Activated CD8-positive, alpha-beta T cell treated with anti-CD3 and anti-CD28 coated beads for 36 hours (primary cell): ENCODE measurements around the gene NOL3. TPM values are rescaled to one million over a fixed set of nuclear protein-coding genes. Genes with fewer than 3 reads are reported as not detected.
A peak's percentile ranks its signal among the peaks of the same experiment; 100 is the strongest.

Experiments used
- ATAC-seq: fragments of 200-7000 bp; cut with Tn5 transposase; one replicate; pipeline ENCODE4 v1.10.0; 2021; ENCODE audit warnings: mild to moderate bottlenecking, moderate library complexity
- CTCF ChIA-PET: fragments of 350-600 bp; sonication (Branson Sonifier 250); formaldehyde crosslinking; loops from one replicate; lab custom pipeline; 2021; ENCODE audit warnings: antibody characterized with exemption; lab: Charles Lee
- POLR2A ChIA-PET: fragments of 350-600 bp; sonication (Branson Sonifier 250); formaldehyde crosslinking; loops from one replicate; lab custom pipeline; 2021; ENCODE audit warnings: antibody characterized with exemption; lab: Charles Lee
- DNase-seq: peaks from one replicate; pipeline ENCODE4 v3.0.0-alpha.2; 2020
- H3K27ac Mint-ChIP-seq: one replicate; pipeline ENCODE4 v1.8.0; 2021; ENCODE audit warnings: mild to moderate bottlenecking, mixed read lengths
- H3K27me3 Mint-ChIP-seq: one replicate; pipeline ENCODE4 v1.8.0; 2021; ENCODE audit warnings: mixed read lengths
- H3K36me3 Mint-ChIP-seq: one replicate; pipeline ENCODE4 v1.8.0; 2021; ENCODE audit warnings: low read depth, mixed read lengths
- H3K4me1 Mint-ChIP-seq: one replicate; pipeline ENCODE4 v1.8.0; 2021; ENCODE audit warnings: low read depth, mixed read lengths
- H3K4me3 Mint-ChIP-seq: one replicate; pipeline ENCODE4 v1.8.0; 2021; ENCODE audit warnings: mild to moderate bottlenecking, moderate library complexity, mixed read lengths
- H3K9me3 Mint-ChIP-seq: one replicate; pipeline ENCODE4 v1.8.0; 2021; ENCODE audit warnings: mixed read lengths
- intact Hi-C: fragments of 100-400 bp; cut with micrococcal nuclease; formaldehyde crosslinking; loops from one replicate; pipeline ENCODE4 v1.10.0; 2022
- total RNA-seq, 2 experiments: library from RNA; stranded (reverse); gene quantifications; one replicate each; pipeline ENCODE4 v1.2.3, GENCODE V29; 2021
- TF ChIP-seq, protein P1 (sequence below): fragments of 200-600 bp; IDR thresholded peaks from one replicate; pipeline ENCODE4 v1.8.0; 2022; ENCODE audit warnings: antibody characterized with exemption, mild to moderate bottlenecking

The NOL3 gene
- total RNA-seq, 2 experiments from 2014 or later: 24.5 to 25.3 TPM

DNA sequence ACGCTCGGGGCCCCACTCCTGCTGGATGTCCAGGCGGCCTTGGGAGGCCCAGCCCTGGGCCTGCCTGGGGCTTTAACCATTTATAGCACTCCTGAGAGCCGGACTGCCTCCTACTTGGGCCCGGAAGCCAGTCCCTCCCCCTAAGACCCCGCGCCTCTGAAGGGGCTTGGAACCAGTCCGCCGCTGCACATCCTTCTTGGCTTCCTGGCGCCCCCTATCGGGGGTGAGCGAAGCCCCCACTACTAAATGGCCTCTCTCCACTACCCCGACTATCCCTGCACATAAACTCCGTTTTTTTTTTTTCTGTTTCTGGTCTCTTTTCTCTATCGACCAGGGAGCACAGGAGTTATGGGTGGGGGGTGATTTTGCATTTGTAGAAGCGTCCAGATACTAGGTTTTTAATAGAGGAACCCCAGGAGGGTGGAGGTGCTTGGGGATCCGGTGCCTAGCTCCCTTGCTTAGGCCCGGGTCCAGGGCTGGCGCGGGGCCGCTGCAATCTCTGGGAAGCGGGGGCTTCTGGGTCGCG, 633 bp upstream of the NOL3 start:
- TF ChIP-seq, protein P1, sequence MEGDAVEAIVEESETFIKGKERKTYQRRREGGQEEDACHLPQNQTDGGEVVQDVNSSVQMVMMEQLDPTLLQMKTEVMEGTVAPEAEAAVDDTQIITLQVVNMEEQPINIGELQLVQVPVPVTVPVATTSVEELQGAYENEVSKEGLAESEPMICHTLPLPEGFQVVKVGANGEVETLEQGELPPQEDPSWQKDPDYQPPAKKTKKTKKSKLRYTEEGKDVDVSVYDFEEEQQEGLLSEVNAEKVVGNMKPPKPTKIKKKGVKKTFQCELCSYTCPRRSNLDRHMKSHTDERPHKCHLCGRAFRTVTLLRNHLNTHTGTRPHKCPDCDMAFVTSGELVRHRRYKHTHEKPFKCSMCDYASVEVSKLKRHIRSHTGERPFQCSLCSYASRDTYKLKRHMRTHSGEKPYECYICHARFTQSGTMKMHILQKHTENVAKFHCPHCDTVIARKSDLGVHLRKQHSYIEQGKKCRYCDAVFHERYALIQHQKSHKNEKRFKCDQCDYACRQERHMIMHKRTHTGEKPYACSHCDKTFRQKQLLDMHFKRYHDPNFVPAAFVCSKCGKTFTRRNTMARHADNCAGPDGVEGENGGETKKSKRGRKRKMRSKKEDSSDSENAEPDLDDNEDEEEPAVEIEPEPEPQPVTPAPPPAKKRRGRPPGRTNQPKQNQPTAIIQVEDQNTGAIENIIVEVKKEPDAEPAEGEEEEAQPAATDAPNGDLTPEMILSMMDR: peak; percentile 83
- Mint-ChIP-seq H3K4me3 (peak overlapping the region; percentile 73), H3K27me3 (peaks cover 75% of the 10 kb centered on the region), H3K27ac (peak overlapping the region; percentile 72), H3K4me1 (peaks cover 54% of the 10 kb centered on the region), H3K36me3 (peaks cover 10% of the 10 kb centered on the region), H3K9me3 (no peaks in the 10 kb centered on the region)
- intact Hi-C loops: no loop called here
- DNase-seq (peak; percentile 69), ATAC-seq (peak; percentile 12)
- ChIA-PET POLR2A (interaction anchor here (9.2 kb wide), 1 partner anchor 9 kb away, joined by 67 read pairs; the partner anchor contains the start of genes FBXL8 and TRADD), CTCF (interaction anchor here (0.8 to 16.0 kb wide), 11 partner anchors 10 to 216 kb away, joined by 3 to 209 read pairs (median 5); partner anchors contain the start of genes B3GNT9, CES3, FBXL8 and HSF4)

DNA sequence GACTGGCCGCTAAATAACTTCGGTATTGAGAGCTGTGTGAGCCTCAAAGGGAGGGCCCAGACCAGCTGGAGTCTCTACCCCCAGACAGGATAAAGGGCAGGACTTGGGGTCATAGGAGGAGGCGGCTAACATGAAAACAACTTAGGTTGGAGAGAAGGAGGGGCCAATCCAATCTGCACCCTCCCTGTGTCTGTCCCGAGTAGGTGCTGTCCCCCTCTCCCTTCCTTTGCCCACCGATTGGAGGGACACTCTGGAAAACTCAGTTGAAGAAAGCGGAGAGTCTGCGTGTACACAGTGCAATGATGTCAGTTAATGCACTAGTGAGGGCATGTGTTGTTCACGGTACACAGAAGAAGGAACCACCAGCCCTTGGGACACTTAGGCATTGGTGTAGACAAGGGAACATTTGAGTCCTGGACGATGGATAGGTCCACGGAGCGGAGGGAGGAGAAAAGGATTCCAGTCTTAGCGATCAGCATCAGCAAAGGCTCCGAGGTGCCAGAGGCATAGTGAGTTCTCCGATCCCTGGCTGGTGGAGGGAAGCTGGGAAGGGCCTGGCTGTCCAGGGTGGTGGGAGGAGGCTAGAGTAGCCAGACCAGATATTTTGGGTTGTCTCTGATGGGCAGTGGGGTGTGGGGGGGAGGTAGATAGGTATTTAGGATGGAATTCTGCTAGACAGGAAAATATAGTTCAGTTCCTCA, 761 bp downstream of the NOL3 start:
- H3K4me1 Mint-ChIP-seq: peaks cover 53% of the 10 kb centered on the region
- DNase-seq (no peak), ATAC-seq (peak; percentile 20)
- ChIA-PET CTCF (interaction anchor here (0.7 to 16.0 kb wide), 8 partner anchors 8 to 195 kb away, joined by 3 to 209 read pairs (median 4); partner anchors contain the start of genes B3GNT9, FBXL8, HSF4 and MATCAP1), POLR2A (interaction anchor here (0.9 to 9.2 kb wide), 2 partner anchors 10 to 153 kb away, joined by 3 to 67 read pairs; partner anchors contain the start of genes FBXL8 and TRADD)
- H3K4me3 Mint-ChIP-seq: peak overlapping the region; percentile 73
- H3K27me3 Mint-ChIP-seq: peaks cover 73% of the 10 kb centered on the region
- peaks cover 12% of the 10 kb centered on the region for H3K36me3 Mint-ChIP-seq
- H3K27ac Mint-ChIP-seq: peak overlapping the region; percentile 21
- intact Hi-C loops: no loop called here
- no peaks in the 10 kb centered on the region for H3K9me3 Mint-ChIP-seq
- TF ChIP-seq, protein P1: no peak

DNA sequence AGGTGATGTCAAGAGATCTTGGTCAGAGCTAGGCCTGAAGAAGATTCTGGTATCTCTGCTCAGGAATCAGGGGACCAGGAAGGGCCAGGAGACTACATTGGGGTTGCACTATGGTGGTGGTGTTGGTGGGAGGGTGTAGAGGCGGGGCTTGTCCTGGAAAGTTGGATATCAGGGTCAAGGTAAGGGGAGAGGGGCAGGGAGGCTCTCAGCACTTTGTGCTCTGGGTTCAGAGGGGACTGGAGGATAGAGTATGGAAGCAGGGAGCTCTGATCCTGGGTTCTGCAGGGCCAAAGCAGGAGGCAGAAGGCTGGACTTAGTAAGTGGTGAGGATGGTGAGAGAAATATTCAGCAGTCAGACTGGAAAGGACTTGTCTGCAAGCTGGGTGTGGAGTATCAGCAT, 3.0 kb downstream of the NOL3 start:
- Mint-ChIP-seq H3K27ac (peak overlapping the region; percentile 32), H3K4me3 (peak overlapping the region; percentile 85), H3K9me3 (no peaks in the 10 kb centered on the region), H3K27me3 (peaks cover 68% of the 10 kb centered on the region), H3K36me3 (peaks cover 7% of the 10 kb centered on the region), H3K4me1 (peaks cover 51% of the 10 kb centered on the region)
- ATAC-seq: no peak
- intact Hi-C loops: no loop called here
- ChIA-PET CTCF (interaction anchor here (1.3 to 16.0 kb wide), 3 partner anchors 12 to 155 kb away, joined by 6 to 209 read pairs (median 32); partner anchors contain the start of genes B3GNT9, FBXL8, HSF4 and TRADD), POLR2A (interaction anchor here (0.8 to 9.2 kb wide), 2 partner anchors 12 to 208 kb away, joined by 3 to 67 read pairs; partner anchors contain the start of genes FBXL8 and TRADD)
- TF ChIP-seq, protein P1: no peak
- DNase-seq: no peak

DNA sequence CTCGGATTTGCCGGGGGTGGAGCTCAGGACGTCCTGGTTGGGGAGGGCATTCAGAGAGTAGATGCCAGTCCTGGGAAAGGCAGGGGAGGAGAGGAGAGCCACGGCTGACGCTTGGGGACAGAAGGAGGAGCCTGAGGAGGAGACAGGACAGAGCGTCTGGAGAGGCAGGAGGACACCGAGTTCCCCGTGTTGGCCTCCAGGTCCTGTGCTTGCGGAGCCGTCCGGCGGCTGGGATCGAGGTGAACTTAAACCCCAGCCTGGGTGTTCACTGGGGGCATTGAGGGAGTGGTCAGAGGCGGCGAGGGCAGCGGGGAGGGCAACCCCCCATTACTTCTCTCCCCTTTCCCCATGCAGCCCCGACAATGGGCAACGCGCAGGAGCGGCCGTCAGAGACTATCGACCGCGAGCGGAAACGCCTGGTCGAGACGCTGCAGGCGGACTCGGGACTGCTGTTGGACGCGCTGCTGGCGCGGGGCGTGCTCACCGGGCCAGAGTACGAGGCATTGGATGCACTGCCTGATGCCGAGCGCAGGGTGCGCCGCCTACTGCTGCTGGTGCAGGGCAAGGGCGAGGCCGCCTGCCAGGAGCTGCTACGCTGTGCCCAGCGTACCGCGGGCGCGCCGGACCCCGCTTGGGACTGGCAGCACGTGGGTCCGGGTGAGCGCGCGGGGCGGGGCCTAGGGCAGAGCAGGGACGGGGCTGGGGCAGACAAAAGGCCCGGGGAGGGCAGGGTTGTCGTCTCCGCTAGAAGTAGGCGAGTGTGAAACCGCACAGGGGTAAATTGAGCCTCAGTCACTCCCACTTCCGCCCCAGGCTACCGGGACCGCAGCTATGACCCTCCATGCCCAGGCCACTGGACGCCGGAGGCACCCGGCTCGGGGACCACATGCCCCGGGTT, 3.7 kb downstream of the NOL3 start:
- H3K27ac Mint-ChIP-seq: peak overlapping the region; percentile 34
- H3K36me3 Mint-ChIP-seq: peaks cover 10% of the 10 kb centered on the region
- TF ChIP-seq, protein P1: peak; percentile 19
- H3K4me3 Mint-ChIP-seq: peak overlapping the region; percentile 85
- ATAC-seq (peak; percentile 50), DNase-seq (peak; percentile 85)
- peaks cover 67% of the 10 kb centered on the region for H3K27me3 Mint-ChIP-seq
- peaks cover 55% of the 10 kb centered on the region for H3K4me1 Mint-ChIP-seq
- intact Hi-C loops: no loop called here
- ChIA-PET POLR2A (interaction anchor here (0.6 to 9.2 kb wide), 4 partner anchors 9 to 64 kb away, joined by 3 to 67 read pairs (median 8); partner anchors contain the start of genes FBXL8, MATCAP1 and TRADD), CTCF (interaction anchor here (1.3 to 16.0 kb wide), 4 partner anchors 11 to 156 kb away, joined by 6 to 209 read pairs (median 23); partner anchors contain the start of genes B3GNT9, FBXL8, HSF4 and TRADD)
- H3K9me3 Mint-ChIP-seq: no peaks in the 10 kb centered on the region
